ENCODE measurements around the gene TXNDC5. TPM values are rescaled to one million over a fixed set of nuclear protein-coding genes. Genes with fewer than 3 reads are reported as not detected.

The TXNDC5 gene
- total RNA-seq, 4 donors from 2014 or later, result 51.9 to 125 (median 104) TPM

DNA sequence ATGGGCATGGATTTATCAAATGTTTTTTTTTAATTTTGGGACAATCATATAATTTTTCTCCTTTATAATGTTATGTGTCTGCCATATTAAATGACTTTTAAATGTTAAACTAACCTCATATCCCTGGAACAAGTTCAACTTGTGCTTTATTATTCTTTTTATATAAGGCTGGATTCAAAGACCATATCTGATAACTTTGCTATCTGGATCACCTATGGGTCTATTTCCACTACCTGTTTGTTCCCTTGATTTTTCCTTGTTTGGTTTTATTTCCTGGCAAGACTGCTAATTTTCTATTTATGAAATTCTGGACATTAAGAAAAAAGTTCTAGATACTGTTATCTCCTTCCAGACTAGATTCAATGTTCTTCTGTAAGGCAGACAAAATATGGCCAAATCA is 58.8 kb downstream of the TXNDC5 start:
- Histone ChIP-seq H3K27ac (no peak overlapping the region), H3K27me3 (no peaks in the 10 kb centered on the region), H3K9me3 (peaks cover 0 to 14% (median 10%) of the 10 kb centered on the region in 3 donors), H3K36me3 (no peaks in the 10 kb centered on the region), H3K4me1 (no peaks in the 10 kb centered on the region), H3K4me3 (no peak overlapping the region)
- intact Hi-C loops (cut with DNase I), result no loop called here
- no peak for DNase-seq
- TF ChIP-seq, protein P1, sequence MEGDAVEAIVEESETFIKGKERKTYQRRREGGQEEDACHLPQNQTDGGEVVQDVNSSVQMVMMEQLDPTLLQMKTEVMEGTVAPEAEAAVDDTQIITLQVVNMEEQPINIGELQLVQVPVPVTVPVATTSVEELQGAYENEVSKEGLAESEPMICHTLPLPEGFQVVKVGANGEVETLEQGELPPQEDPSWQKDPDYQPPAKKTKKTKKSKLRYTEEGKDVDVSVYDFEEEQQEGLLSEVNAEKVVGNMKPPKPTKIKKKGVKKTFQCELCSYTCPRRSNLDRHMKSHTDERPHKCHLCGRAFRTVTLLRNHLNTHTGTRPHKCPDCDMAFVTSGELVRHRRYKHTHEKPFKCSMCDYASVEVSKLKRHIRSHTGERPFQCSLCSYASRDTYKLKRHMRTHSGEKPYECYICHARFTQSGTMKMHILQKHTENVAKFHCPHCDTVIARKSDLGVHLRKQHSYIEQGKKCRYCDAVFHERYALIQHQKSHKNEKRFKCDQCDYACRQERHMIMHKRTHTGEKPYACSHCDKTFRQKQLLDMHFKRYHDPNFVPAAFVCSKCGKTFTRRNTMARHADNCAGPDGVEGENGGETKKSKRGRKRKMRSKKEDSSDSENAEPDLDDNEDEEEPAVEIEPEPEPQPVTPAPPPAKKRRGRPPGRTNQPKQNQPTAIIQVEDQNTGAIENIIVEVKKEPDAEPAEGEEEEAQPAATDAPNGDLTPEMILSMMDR (IDR thresholded peaks at IDR 0.05), result no peak
- no peak for TF ChIP-seq POLR2A (IDR thresholded peaks at IDR 0.05)

DNA sequence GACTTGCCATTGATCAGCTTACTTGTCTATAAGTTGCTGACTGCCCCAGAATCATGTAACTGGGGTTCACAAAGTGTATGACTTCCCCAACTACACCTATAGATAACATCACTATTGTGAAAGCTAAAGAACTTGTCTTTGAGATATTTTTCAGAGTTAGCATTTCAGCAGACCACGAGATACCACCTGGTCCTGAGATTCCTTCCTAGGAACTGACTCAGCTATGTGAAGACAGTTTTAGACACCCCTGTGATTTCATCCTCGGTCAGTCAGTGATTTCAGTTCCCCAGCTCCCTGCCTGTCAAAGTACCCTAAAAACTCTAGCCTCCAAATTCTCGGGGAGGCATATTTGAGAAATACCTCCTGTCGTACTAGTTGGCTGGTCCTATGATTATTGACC is 62.4 kb downstream of the TXNDC5 start:
- Histone ChIP-seq H3K27me3 (no peaks in the 10 kb centered on the region), H3K36me3 (no peaks in the 10 kb centered on the region), H3K4me3 (no peak overlapping the region), H3K4me1 (no peaks in the 10 kb centered on the region), H3K9me3 (peaks cover 0 to 14% (median 10%) of the 10 kb centered on the region in 3 donors), H3K27ac (no peak overlapping the region)
- DNase-seq, result no peak
- WGBS, 2 donors, result 76 to 89% methylated on average over 4 of the region's 4 CpGs
- TF ChIP-seq, protein P1 (IDR thresholded peaks at IDR 0.05), result no peak
- TF ChIP-seq POLR2A (IDR thresholded peaks at IDR 0.05), result no peak
- intact Hi-C loops (cut with DNase I), result no loop called here

DNA sequence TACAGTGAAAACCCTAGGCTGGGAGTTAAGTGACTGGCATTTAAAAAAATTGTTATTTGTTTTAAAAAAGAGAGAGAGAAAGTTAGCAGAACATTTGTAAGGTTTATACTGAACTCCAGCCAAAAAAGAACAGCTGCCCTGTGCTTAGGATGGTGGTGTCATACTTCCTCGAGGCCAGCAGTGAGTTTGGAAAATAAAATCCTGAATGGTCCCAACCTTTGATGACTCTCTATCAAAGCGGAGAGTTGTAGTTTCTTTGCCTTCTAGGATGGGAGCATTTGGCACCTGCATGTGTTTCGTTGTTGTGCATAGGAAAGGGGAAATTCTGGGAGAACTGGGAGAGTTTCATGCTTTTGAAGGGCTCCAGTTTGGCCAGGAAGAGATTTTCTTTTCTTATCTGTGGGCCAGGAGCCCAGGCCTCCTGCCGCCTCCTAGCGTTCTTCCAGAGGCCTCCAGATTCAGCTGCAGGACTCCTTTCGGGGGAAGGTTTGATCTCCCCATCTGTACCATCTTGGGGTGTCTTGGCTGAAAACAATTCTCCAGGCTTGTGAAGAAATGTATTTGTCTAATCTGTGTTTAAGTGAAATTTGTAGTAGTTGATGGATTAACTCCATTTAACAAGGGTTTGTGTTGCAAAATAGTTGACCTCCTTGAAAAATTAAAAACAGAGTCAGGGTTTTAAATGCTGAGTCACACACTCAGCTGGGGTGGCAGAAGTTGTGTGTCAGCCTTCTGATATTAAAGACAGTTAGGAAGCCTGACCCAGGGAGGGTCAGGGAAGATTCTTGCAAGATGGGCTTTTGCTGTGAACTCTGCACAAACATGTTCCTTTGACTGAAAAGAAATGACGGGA is 63.4 kb downstream of the TXNDC5 start:
- Histone ChIP-seq H3K36me3 (no peaks in the 10 kb centered on the region), H3K9me3 (peaks cover 0 to 6% (median 6%) of the 10 kb centered on the region in 3 donors), H3K27ac (no peak overlapping the region), H3K4me3 (no peak overlapping the region), H3K27me3 (no peaks in the 10 kb centered on the region), H3K4me1 (no peaks in the 10 kb centered on the region)
- TF ChIP-seq, protein P1 (IDR thresholded peaks at IDR 0.05), result no peak
- TF ChIP-seq POLR2A (IDR thresholded peaks at IDR 0.05), result no peak
- 32 to 57% methylated on average over 4 to 7 of the region's 7 CpGs for WGBS, 2 donors
- intact Hi-C loops (cut with DNase I), result no loop called here
- no peak for DNase-seq

DNA sequence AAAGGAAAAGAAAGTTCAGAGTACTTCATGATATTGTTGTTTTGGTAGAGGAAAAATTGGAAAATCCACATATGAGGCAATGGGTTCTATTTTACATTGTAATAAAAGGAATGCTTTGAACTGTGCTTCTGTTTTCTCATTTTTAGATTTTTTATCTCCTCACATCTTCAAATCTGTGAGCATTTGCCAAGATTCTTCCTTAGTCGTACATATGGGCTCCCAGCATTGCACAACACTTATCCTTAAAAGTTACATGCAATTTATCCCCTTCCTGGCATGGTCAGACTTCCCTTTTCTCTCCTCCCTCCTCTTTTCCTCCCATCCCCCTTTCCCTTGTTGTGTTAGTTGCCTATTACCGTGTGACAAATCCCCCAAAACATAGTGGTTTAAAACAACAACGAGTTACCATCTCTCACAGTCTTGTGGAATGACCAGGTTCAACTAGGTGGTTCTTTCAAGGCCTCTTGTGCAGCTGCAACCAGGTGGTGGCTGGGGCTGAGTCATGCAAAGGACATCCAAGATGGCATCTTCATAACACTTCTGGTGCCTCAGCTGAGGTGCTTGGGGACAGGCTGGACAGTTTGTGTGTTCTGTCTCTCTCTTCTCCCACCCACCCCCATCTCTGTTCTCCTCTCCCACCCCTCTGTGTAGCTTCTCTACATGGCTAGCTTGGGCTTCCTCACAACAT is 68.7 kb downstream of the TXNDC5 start:
- H3K4me3 ChIP-seq, result no peak overlapping the region
- no peak for TF ChIP-seq POLR2A (IDR thresholded peaks at IDR 0.05)
- TF ChIP-seq, protein P1 (IDR thresholded peaks at IDR 0.05), result no peak
- 60 to 69% methylated on average over 3 of the region's 3 CpGs for WGBS, 2 donors
- no peaks in the 10 kb centered on the region for H3K4me1 ChIP-seq
- intact Hi-C loops (cut with DNase I), result no loop called here
- no peaks in the 10 kb centered on the region for H3K27me3 ChIP-seq
- DNase-seq, result no peak
- no peak overlapping the region for H3K27ac ChIP-seq
- no peaks in the 10 kb centered on the region for H3K36me3 ChIP-seq
- H3K9me3 ChIP-seq, result no peaks in the 10 kb centered on the region

DNA sequence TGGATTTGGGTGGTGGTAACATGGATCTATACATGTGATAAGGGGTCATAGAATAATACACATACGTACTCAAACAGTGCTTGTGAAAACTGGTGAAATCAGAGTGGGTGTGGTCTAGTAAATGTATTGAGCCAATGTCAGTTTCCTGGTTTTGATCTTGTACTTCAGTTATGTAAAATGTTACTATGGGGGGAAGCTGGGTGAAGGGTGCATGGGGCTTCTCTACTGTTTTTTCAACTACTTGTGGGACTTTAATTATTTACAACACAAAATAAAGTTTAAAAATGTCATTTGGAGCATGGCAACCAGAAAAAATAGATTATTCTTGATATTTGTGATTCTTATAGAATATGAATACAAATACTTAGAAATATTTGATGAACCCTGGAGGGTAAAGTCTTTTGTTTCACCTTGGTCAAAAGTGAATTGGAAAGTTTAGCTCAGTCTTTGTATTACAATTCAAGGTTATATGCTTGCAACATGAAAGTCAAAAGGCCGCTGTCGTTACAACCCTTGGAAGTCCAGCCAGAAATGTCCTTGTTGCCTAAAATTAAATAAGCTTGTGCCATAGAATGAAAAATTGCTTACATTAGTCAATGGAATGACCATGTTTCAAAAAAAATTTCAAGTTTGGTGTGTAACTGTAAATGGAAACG is 74.1 kb downstream of the TXNDC5 start:
- TF ChIP-seq POLR2A (IDR thresholded peaks at IDR 0.05), result no peak
- TF ChIP-seq, protein P1 (IDR thresholded peaks at IDR 0.05), result no peak
- intact Hi-C loops (cut with DNase I), result no loop called here
- Histone ChIP-seq H3K27ac (no peak overlapping the region), H3K36me3 (no peaks in the 10 kb centered on the region), H3K9me3 (no peaks in the 10 kb centered on the region), H3K4me1 (no peaks in the 10 kb centered on the region), H3K27me3 (no peaks in the 10 kb centered on the region), H3K4me3 (no peak overlapping the region)
- 79 to 93% methylated on average over 4 of the region's 4 CpGs for WGBS, 2 donors
- DNase-seq, result no peak

Measured in esophagus squamous epithelium (tissue), 5 donors.